22Rv1 (cell line): Measurements from ENCODE around the gene HBA1.

Experiments used
- H3K27ac ChIP-seq: fragments of 450-650 bp; 2 replicates; pipeline ENCODE4 v1.5.1; 2017
- CTCF ChIP-seq: fragments of 450-650 bp; IDR thresholded peaks from 2 replicates; pipeline ENCODE4 v1.5.1; 2017; ENCODE audit warnings: mild to moderate bottlenecking
- ZFX ChIP-seq: fragments of 450-650 bp; IDR thresholded peaks from 2 replicates; pipeline ENCODE4 v1.6.1; 2017; ENCODE audit warnings: antibody characterized with exemption, borderline replicate concordance

HBA1 gene

DNA sequence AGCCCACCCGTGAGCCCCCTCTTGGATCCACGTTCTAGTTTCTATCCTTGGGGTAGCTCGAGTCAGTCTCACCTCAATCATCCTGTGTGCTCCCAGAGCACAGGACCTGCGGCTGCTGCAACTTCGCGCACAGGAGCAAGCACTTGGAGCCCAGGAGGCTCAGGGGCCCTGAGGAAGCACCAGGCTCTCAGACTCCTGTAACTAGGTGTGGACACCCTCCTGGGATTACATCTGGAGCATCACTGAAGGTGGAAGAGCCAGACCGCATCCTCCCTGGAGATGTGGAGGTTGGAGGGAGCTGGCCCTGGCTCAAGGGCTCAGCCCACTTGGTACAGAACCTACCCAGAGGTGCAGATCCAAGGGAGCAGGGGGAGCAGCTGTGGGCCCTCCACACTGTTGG is 6.5 kb downstream of the HBA1 start:
- H3K27ac ChIP-seq: peak overlapping the region; percentile 25; the same call in 1 of the 2 replicates
- TF ChIP-seq ZFX: no peak
- TF ChIP-seq CTCF: no peak

GRCh38 chr16:185213-185612 is 8.7 kb downstream of the HBA1 start:
- H3K27ac ChIP-seq: no peak overlapping the region
- no peak for TF ChIP-seq CTCF
- TF ChIP-seq ZFX: no peak

GRCh38 chr16:185691-186090 is 9.2 kb downstream of the HBA1 start:
- no peak for TF ChIP-seq CTCF
- no peak for TF ChIP-seq ZFX
- no peak overlapping the region for H3K27ac ChIP-seq

GRCh38 chr16:187330-187729 is 10.8 kb downstream of the HBA1 start:
- no peak for TF ChIP-seq CTCF
- no peak overlapping the region for H3K27ac ChIP-seq

- TF ChIP-seq CTCF (peak; percentile 49), ZFX (no peak)
- no peak overlapping the region for H3K27ac ChIP-seq
These were observed 12.2 kb downstream of the HBA1 start for GRCh38 chr16:188674-189073.

DNA sequence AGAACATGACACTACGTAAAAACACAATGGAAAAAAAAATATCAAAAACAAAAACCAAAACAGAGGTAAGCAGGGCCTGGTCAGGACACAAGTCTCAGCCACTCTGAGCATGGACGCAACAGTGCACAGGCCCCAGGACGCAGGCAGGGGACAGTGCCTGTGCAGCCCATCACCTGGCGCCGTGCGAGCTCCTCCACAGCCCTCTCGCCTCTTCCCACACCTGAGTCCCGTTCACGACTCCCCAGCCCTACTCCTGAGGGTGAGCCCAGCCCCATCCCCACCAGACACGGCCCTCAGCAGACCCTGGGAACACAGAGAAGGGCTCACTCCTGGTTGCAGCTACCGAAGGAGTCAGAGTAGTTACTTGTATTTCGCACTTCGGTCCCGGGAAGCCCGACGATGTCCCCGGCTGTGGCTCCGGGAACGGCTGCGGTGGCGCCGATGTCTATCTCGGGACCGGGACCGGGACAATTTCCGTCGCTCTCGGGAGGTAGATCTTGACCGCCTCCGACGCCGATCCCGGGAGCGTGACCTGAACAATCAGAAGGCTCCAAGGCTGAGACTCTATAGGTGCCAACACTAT is 13.2 kb downstream of the HBA1 start:
- H3K27ac ChIP-seq: no peak overlapping the region
- no peak for TF ChIP-seq CTCF
- TF ChIP-seq ZFX: no peak

DNA sequence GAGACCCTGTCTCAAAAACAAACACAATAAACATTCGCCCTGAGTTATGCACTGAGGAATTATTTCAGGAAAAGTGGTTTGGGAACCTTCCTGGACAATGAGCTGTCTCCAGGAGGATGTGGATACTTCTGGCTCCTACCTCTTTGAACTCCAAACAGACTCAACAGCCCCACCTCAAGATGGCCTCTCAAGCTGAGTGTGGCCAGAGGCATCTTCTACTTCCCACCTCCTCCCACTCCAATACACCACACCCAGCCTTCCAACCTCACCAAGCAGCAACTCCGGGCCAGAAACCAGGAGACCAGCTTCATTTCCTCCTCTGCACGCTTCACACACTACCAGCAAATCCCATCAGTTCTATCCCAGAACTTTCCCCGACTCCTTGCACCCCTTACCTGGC is 15.4 kb downstream of the HBA1 start:
- no peak overlapping the region for H3K27ac ChIP-seq
- TF ChIP-seq CTCF (no peak), ZFX (no peak)
